Stimulated activated CD8-positive, alpha-beta memory T cell treated with anti-CD3 and anti-CD28 coated beads, Interleukin-7, amount 100 ng/mL, for 4 hours (primary cell): Measurements from ENCODE around the gene FUT1.
A peak's percentile ranks its signal among the peaks of the same experiment; 100 is the strongest.
"Not testable (repeated sequence)": the region's sequence is repeated elsewhere in the genome, so short reads cannot be mapped to it uniquely, and the experiment has no call there.

Experiments
- DNase-seq, 2 donors: peaks; one replicate each; pipeline ENCODE4 v3.0.0-alpha.2; 2020; ENCODE audit warnings: low read depth in 2 of 2

Gene FUT1

GRCh38 chr19:48752496-48753365 lies at the start of gene FUT1:
TSS of gene FUT1 (minus strand) at chr19:48752641. CDS start at chr19:48751281, 1,360 bp downstream.
- no peak for DNase-seq

DNA sequence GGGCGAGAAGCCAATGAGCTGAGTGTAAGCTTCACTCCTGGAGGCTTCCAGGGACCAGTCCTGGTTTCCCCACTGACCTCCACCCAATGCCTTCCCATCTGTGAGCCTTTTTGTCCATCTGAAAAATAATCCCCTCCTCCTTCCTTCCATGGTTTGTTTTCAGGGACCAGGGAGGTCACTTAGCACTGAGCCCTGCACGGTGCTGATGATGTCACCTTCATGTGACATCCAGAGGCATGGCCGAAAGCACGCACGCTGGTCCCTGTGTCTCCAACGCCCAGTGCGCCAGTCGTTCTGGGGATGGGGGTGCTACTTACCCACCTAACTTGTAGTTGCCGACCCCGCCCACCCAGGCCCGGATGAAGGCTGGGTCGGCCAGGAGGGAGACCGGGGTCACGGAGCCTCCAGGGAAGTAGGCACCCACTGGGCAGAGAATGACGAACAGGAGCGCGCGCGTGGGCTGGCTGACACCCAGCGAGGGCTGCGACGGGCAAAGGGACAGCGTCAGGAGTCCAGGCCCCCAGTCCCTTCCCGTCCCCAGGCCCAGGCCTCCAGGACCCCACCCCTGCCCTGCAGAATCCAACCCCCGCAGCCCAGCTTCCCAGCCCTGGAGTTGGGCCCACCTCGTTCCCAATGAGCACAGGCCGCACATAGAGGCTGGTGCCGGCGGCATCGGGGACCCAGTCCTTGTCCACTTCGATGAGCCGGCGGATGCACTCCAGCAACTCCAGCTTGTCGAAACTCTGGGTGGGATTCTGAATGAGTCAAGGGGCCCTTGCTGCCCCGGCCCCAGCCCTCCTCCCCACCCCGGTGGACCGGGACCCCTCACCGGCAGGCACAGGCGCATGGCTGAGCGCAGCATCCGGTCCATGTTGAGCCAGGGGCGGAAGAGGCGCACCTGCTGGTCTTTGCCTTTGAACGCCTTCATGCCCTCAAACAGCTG lies 47.2 kb upstream of the FUT1 start:
- no peak for DNase-seq

GRCh38 chr19:48798937-48799336 lies 46.5 kb upstream of the FUT1 start:
- DNase-seq, result no peak

DNA sequence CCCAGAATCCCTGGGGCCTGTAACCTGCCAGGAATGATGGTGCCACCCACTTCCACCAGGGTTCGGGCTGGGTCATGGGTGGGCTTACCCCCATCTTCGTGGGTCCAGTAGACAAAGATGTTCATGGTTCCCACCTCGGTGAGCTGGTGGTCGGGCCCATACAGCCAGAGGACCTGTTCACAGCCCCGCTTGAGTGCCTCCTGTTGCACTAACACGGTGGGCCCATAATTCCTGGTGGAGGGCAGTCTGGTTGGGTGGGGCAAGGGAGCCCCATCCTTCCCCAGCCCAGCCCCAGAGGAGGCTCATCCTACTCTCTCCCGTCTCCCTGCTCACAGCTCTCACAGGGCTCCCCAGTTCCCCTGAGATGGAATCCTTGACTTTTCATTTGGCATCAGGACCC lies 44.7 kb upstream of the FUT1 start:
- no peak for DNase-seq

DNA sequence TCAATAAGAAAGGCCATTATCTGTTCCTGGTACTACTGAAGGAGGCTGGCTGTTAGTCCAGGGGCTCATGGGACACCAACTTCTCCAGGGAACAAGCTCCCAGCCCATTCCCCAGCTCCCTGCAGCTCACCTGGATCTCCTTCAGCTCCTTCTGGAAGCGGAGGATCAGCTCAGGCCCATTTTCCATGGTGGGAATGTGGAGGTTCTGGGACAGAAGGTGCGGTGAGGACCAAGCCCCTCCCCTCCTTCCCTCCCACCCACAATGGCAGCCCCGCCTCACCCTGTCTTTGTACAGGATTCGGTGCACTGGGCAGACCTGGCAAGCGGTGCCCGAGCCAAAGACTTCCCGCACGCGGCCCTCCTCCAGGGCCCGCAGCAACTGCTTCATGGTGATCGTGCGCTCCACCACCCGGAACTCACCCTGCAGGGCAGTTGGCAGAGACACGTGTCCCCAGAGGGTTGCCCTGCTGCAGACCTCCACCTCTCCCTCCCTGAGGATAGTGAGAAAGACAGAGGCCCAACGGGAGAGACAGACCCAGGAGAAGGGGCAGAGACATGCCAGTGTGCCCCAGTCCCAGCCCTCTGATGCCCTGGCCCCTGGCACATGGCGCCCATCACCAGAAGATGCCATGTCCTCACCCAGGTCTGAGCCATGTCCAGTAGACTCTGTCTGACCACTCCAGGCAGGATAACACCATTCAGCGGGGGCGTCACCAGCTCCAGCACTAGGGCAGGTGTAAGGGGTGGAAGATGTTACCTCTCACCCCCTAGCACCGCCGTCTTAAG lies 44.0 kb upstream of the FUT1 start:
- DNase-seq, result no peak

DNA sequence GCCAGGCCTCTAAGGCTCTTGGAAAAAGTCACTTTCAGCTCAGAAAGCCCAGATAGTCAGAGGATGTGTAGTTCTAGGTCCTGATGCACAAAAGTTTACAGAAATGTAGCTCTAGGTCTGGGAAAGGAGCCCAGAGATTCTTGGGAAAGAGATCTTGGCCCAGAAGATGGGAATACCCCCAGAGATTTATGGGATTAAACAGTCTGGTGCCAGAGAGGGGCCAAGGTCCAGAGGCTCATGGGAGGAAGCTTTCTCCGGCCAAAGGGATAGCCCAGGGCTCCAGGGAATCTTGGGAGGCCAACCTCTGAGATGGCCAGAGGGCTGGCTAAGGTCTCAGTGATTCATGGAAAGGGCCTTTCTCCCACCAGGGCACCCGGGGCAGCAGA lies 43.2 kb upstream of the FUT1 start:
- no peak for DNase-seq

DNA sequence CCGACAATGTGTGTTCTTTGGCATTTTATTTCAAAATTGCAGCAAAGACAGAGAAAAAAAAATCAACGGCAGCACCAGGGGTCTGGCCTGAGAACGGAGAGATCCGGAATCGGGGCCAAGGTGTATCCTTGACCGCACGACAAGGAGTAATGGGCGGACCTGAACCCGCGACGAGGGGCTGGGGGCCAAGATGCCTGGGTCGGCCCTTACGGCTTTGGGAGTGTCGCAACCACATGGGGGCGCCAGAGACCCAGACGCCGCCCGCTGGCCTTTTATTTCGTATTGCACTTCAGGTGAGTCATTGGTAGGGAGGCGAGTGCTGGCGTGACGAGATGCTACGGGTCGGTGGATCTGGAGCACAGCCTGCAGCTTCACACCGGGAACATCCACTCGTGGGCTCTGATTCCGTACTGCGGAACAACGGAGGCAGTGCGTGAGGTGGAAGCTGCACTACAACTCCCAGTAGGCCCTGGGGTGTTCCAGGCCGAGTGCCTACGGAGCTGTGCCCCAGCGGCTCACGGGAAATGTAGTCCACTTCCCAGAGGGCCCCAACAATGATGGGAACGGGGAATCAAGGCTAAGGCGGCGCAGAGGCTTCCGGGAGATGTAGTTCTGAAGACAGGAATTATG lies 42.7 kb upstream of the FUT1 start:
- peak; percentile 68 to 73 for DNase-seq

- DNase-seq, result no peak
These were observed 41.9 kb upstream of the FUT1 start for GRCh38 chr19:48794291-48794690.

DNA sequence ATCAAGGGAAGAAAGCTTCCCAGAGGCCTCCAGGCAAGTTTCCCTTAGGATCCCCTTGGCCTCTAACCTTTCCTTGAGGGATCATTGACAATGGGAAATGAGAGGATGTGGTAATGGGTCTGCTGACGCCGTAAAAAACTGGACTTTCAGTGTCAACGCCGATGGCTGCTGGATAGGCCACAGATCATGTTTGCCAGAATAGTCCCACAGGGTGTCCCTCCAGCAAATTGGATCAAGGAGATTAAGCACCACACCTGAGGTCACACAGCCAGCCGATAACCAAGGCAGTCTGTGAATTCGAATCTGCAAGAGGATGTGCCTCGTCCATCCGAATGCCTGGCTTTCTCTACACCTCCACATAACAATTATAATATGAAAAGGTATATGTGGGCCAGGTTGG lies 40.8 kb upstream of the FUT1 start:
- DNase-seq, result no peak

- DNase-seq, result not testable (repeated sequence)
These were observed 34.9 kb upstream of the FUT1 start for GRCh38 chr19:48787331-48787730.

GRCh38 chr19:48786422-48786821 lies 34.0 kb upstream of the FUT1 start:
- DNase-seq, result not testable (repeated sequence)

DNA sequence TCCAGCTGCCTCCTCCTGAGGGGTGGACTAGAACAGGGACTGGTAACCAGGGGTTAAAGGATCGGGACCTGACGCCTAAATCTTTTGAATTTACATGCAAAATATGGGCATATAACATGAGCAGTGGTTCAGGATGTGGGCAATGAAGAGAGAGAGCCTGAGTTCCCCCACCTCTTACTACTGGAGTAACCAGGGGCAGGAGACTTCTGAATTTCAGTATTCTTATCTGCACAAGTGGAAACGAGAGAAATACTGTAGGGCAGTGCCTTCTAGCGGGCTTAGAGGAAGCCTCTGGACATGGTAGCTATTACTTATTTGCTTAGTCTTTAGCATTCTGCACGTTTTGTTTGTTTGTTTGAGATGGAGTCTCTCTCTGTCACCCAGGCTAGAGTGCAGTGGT lies 32.1 kb upstream of the FUT1 start:
- DNase-seq, result no peak

- DNase-seq, result no peak
These were observed 28.4 kb upstream of the FUT1 start for GRCh38 chr19:48780631-48781391.

GRCh38 chr19:48779636-48780035 lies 27.2 kb upstream of the FUT1 start:
- no peak for DNase-seq

DNA sequence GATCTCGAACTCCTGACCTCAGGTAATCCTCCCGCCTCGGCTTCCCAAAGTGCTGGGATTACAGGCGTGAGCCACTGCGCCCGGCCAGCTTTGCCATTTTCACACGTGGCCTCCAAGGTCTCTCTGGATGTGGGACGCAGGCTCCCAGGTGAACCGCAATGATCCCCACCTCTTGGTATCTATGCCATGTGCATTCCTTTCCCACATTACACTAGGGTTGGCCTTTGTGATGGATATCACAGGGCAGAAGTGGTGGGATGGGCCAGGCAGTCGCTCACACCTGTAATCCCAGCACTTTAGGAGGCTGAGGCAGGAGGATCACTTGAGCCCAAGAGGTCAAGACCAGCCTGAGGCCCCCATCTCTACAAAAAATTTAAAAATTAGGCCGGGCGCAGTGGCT lies 25.3 kb upstream of the FUT1 start:
- DNase-seq, result no peak

DNA sequence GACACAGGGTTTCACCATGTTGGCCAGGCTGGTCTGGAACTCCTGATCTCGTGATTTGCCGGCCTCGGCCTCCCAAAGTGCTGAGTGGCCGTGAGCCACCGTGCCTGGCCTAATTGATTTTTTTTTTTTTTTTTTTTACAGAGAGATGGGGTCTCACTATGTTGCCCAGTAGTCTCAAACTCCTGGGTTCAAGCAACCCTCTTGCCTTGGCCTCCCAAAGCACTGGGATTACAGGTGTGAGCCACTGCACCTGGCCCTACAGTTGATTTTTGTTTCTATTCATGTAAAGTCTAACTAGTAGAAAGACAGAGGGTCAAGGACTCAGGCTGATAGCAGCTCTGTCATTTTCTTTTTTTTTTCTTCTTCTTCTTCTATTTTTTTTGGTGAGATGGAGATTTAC lies 24.7 kb upstream of the FUT1 start:
- no peak for DNase-seq

GRCh38 chr19:48772503-48772953 lies 20.1 kb upstream of the FUT1 start:
- no peak for DNase-seq

- no peak for DNase-seq
These were observed 18.5 kb upstream of the FUT1 start for GRCh38 chr19:48770734-48771472.

DNA sequence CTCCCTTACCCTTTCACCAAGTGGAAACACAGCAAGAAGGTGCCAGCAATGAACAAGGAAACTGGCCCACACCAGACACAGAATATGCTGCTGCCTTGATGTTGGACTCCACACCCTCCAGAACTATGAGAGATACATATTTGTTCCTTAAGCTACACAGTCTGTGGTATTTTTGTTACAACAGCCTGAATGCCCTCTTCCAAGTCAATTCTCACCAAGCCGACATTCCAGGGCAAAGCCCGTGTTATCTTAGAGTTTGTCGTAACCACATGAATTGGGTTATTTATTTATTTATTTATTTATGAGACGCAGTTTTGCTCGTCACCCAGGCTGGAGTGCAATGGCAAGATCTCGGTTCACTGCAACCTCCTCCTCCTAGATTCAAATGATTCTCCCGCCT lies 17.8 kb upstream of the FUT1 start:
- no peak for DNase-seq
